HG02852 (cell line): ENCODE measurements around the gene IRAK2.

Experiments used
- ATAC-seq: cut with Tn5 transposase; IDR thresholded peaks from one replicate; pipeline ENCODE4 v1.9.1; 2021; ENCODE audit warnings: mild to moderate bottlenecking, moderate library complexity; ENCODE audit not compliant: unreplicated experiment

IRAK2 gene

GRCh38 chr3:10188804-10189556 is 24.3 kb downstream of the IRAK2 start:
- ATAC-seq, result no peak

- ATAC-seq, result no peak
These were observed 25.0 kb downstream of the IRAK2 start for GRCh38 chr3:10189557-10190354.

DNA sequence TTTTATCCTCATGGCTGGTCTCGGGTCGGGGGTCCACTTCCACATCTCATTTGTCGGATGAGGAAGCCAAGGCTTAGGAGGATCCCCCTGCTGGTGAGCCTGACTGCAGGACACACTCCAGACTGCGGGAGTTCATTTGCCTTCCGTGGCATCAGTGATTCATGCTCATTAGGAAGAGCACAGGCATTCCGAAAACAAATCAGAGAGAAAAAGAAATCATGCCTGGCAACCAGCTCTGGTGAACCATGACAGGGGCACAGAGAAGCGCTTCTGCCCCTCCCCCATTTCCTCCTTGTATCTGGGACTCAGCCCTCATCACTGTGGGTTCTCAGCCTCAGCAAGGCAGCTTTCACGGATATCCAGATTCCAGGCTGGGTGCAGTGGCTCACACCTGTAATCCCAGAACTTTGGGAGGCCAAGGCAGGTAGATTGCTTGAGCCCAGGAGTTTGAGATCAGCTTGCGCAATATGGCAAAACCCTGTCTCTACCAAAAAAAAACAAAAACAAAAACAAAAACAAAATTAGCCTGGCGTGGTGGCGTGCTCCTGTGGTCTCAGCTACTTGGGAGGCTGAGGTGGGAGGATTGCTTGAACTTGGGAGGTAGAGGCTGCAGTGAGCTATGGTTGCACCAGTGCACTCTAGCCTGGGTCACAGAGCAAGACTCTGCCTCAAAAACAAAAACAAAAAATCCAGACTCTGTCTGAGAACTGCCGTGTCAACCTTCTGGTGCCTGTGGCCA is 28.4 kb downstream of the IRAK2 start:
- ATAC-seq, result no peak

DNA sequence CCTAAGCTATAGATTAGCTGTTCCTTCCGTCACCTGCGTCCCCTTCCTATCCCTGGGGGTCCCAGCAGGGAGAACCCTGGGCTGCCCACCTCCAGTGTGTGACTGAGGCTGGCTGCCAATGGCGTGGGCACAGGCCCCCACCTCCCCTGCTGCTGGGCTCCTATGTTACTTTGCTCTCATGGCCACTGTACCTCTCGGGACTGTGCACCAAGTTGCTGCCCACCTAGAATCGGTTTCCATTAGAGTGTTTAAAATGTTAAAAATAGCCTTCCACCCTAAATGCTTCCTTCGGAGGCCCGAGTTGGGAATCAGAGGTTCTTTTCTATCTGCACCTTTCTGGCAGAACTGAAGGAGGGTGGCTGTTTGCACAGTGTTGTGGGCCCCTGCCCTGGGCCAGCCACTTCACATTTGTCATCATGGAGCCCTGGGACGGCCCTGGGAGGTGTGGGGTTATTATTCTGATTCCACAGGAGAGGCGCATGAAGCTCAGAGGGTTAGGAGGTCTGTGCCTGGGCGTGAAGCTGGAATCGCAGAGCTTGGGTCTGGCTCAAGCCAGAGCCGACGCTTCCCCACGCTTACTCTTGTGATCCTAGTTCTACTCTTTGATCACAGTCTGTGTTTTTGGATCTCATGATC is 29.1 kb downstream of the IRAK2 start:
- ATAC-seq, result no peak

GRCh38 chr3:10194328-10195071 is 29.8 kb downstream of the IRAK2 start:
- no peak for ATAC-seq

- ATAC-seq, result no peak
These were observed 30.8 kb downstream of the IRAK2 start for GRCh38 chr3:10195366-10196089.

DNA sequence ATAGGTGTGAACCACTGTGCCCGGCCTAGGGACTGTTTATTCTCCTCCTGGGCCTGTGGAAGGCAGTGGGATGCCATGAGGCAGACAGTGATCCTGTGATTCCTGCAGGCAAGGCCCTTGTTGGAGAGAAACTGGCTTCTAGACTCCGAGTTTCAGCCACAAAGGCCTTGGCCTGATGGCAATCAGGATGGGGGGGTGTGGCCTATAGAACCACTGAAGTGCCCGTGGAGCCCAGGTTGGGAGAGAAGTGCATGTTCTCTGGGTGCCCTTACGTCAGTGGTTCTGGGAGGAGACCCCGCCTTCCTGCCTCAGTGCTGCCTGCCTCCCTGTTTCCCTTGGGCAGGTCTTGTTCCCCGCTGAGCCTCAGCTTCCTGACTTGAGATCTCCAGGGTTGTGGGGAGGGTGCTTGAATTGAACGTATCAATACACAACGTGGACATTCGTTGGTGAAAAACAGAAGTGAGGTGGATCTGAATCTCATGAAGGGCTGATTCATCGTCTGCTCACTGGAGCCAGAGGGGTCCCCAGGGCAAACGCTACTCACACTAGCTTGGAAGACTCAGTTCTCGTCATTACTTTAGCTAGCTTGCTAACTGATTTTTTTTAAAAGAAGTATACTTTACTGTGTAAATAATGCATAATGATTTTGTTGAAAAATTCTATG is 31.8 kb downstream of the IRAK2 start:
- ATAC-seq, result no peak

GRCh38 chr3:10198226-10198625 is 33.5 kb downstream of the IRAK2 start:
- ATAC-seq, result no peak

DNA sequence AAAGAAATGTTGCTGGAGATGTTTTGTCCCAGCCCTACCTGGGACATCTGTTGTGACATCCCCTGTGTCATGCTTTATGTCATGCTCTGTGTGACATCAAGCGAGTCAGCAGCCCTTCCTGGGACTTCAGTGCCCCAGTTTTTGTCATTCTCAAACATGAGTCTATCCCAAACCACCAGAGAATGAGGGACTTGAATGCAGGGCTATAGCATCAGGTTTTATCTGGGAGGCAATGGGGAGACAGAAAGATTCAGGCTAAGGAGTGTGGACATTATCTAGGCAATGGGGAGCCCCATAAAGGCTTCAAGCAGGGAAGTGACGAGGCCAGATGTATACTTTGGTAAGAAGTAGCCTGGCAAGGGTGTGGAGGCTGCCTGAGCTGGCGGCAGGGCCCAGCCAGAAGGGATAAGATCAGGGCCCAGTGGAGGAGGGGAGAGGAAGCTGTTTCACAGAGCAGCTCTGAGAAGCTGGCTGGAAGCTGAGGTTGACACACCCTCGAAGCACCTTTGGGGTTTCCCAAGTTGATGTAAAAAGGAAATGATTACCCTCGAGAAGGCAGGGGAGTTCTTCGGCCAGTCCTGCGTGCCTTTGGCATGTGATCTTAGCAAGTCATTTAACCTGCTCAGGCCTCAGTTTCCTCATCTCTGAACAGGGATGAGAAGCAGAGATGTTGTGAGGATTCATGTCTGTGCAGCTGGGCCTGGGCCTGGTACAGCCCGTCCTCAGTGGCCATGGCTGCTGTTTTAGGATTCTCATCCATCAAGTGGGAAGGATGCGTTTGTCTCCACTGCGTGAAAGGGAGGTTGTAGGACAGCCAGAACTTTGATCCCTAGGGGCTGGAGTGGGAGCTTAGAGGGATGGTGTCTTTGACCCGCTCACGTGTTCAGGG is 34.3 kb downstream of the IRAK2 start:
- ATAC-seq, result peak; percentile 76

GRCh38 chr3:10204921-10205320 is 40.2 kb downstream of the IRAK2 start:
- no peak for ATAC-seq

- no peak for ATAC-seq
These were observed 40.9 kb downstream of the IRAK2 start for GRCh38 chr3:10205451-10206165.

- no peak for ATAC-seq
These were observed 41.4 kb downstream of the IRAK2 start for GRCh38 chr3:10206166-10206511.

GRCh38 chr3:10213156-10213792 is 48.6 kb downstream of the IRAK2 start:
- no peak for ATAC-seq

- no peak for ATAC-seq
These were observed 51.1 kb downstream of the IRAK2 start for GRCh38 chr3:10215578-10216368.

DNA sequence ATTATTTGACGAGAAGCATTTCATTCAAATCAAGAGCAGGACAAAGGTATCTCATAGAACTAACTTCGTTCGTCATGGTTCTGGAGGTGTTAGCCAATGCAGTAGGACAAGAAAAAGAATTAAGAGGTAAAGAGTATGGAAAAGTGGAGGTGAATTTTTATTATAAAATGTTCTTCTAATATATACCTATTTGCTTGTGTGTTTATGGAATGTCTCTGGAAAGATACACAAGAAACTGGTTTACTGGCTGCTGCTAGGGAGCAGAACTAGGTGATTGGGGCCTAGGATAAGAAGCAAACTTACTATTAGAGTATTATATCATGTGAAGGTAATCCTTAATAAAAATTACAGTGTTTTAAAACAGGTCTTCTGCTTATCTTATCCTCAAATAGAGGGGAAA is 52.6 kb downstream of the IRAK2 start:
- ATAC-seq, result no peak

- ATAC-seq, result no peak
These were observed 55.0 kb downstream of the IRAK2 start for GRCh38 chr3:10219737-10220136.
